ENCODE measurements around the gene SWAP70.
"Not testable (repeated sequence)": the region's sequence is repeated elsewhere in the genome, so short reads cannot be mapped to it uniquely, and the experiment has no call there.

Gene SWAP70

GRCh38 chr11:9703280-9703679 is 39.4 kb downstream of the SWAP70 start:
- DNase-seq (ENCODE audit: extremely low spot score): no peak
- POLR2A ChIA-PET: no interaction called here
- CTCF ChIA-PET: no interaction called here
- no peak for TF ChIP-seq ZNF384 (IDR thresholded peaks at IDR 0.05)
- TF ChIP-seq PKNOX1 (IDR thresholded peaks at IDR 0.05): no peak
- TF ChIP-seq FOXA1 (IDR thresholded peaks at IDR 0.05): no peak
- TF ChIP-seq TARDBP (IDR thresholded peaks at IDR 0.05): no peak
- no peak for TF ChIP-seq ARNT (IDR thresholded peaks at IDR 0.05)
- no peak for TF ChIP-seq CTBP1 (IDR thresholded peaks at IDR 0.05; ENCODE audit: borderline replicate concordance)
- no peak for TF ChIP-seq FOXM1 (IDR thresholded peaks at IDR 0.05; ENCODE audit: borderline replicate concordance)
- no peak for TF ChIP-seq SP1 (IDR thresholded peaks at IDR 0.05)
- TF ChIP-seq FOXK2 (IDR thresholded peaks at IDR 0.05): no peak
- TF ChIP-seq LEF1 (IDR thresholded peaks at IDR 0.05; ENCODE audit: borderline replicate concordance): no peak

GRCh38 chr11:9704037-9704436 is 40.2 kb downstream of the SWAP70 start:
- CTCF ChIA-PET: no interaction called here
- no peak for TF ChIP-seq FOXM1 (IDR thresholded peaks at IDR 0.05; ENCODE audit: borderline replicate concordance)
- no peak for TF ChIP-seq NFRKB (IDR thresholded peaks at IDR 0.05)
- no peak for TF ChIP-seq TARDBP (IDR thresholded peaks at IDR 0.05)
- TF ChIP-seq SP1 (IDR thresholded peaks at IDR 0.05): no peak
- TF ChIP-seq PKNOX1 (IDR thresholded peaks at IDR 0.05): no peak
- no peak for TF ChIP-seq ZNF384 (IDR thresholded peaks at IDR 0.05)
- no peak for TF ChIP-seq FOXA1 (IDR thresholded peaks at IDR 0.05)
- POLR2A ChIA-PET: no interaction called here
- DNase-seq (ENCODE audit: extremely low spot score): no peak

GRCh38 chr11:9704620-9705019 is 40.7 kb downstream of the SWAP70 start:
- ChIA-PET CTCF (no interaction called here), POLR2A (no interaction called here)
- DNase-seq (ENCODE audit: extremely low spot score): no peak
- TF ChIP-seq PKNOX1 (IDR thresholded peaks at IDR 0.05): no peak
- TF ChIP-seq ARNT (IDR thresholded peaks at IDR 0.05): no peak
- TF ChIP-seq ZNF384 (IDR thresholded peaks at IDR 0.05): no peak
- TF ChIP-seq NFRKB (IDR thresholded peaks at IDR 0.05): no peak
- TF ChIP-seq CTBP1 (IDR thresholded peaks at IDR 0.05; ENCODE audit: borderline replicate concordance): no peak
- TF ChIP-seq FOXM1 (IDR thresholded peaks at IDR 0.05; ENCODE audit: borderline replicate concordance): no peak
- no peak for TF ChIP-seq HDGF (IDR thresholded peaks at IDR 0.05; ENCODE audit: borderline replicate concordance)
- TF ChIP-seq SP1 (IDR thresholded peaks at IDR 0.05): no peak
- no peak for TF ChIP-seq LEF1 (IDR thresholded peaks at IDR 0.05; ENCODE audit: borderline replicate concordance)
- TF ChIP-seq ELF4 (IDR thresholded peaks at IDR 0.05): no peak
- no peak for TF ChIP-seq TARDBP (IDR thresholded peaks at IDR 0.05)
- TF ChIP-seq FOXK2 (IDR thresholded peaks at IDR 0.05): no peak
- TF ChIP-seq L3MBTL2 (conservative IDR thresholded peaks at IDR 0.05): no peak
- TF ChIP-seq BHLHE40 (IDR thresholded peaks at IDR 0.05; ENCODE audit: borderline replicate concordance): no peak
- TF ChIP-seq SUZ12 (IDR thresholded peaks at IDR 0.05): no peak
- TF ChIP-seq FOXA1 (IDR thresholded peaks at IDR 0.05): no peak

GRCh38 chr11:9705361-9705760 is 41.5 kb downstream of the SWAP70 start:
- DNase-seq (ENCODE audit: extremely low spot score); POLR2A ChIA-PET; CTCF ChIA-PET: not testable (repeated sequence)

- ChIA-PET POLR2A (interaction anchor here (0.7 kb wide), 1 partner anchor 13 kb away, joined by 4 read pairs; no protein-coding TSS in a partner anchor), CTCF (no interaction called here)
Measured at GRCh38 chr11:9708544-9708943, 44.7 kb downstream of the SWAP70 start.

GRCh38 chr11:9710223-9710622 is 46.3 kb downstream of the SWAP70 start:
- CTCF ChIA-PET: no interaction called here
- POLR2A ChIA-PET: no interaction called here
- DNase-seq (ENCODE audit: extremely low spot score): no peak
- no peak for TF ChIP-seq ZNF384 (IDR thresholded peaks at IDR 0.05)
- TF ChIP-seq LEF1 (IDR thresholded peaks at IDR 0.05; ENCODE audit: borderline replicate concordance): no peak
- TF ChIP-seq HDGF (IDR thresholded peaks at IDR 0.05; ENCODE audit: borderline replicate concordance): no peak
- no peak for TF ChIP-seq ARNT (IDR thresholded peaks at IDR 0.05)
- no peak for TF ChIP-seq FOXA1 (IDR thresholded peaks at IDR 0.05)
- no peak for TF ChIP-seq L3MBTL2 (conservative IDR thresholded peaks at IDR 0.05)
- no peak for TF ChIP-seq SP1 (IDR thresholded peaks at IDR 0.05)
- no peak for TF ChIP-seq TARDBP (IDR thresholded peaks at IDR 0.05)
- TF ChIP-seq BHLHE40 (IDR thresholded peaks at IDR 0.05; ENCODE audit: borderline replicate concordance): no peak
- no peak for TF ChIP-seq NFRKB (IDR thresholded peaks at IDR 0.05)
- TF ChIP-seq ELF4 (IDR thresholded peaks at IDR 0.05): no peak
- TF ChIP-seq SUZ12 (IDR thresholded peaks at IDR 0.05): no peak
- TF ChIP-seq FOXM1 (IDR thresholded peaks at IDR 0.05; ENCODE audit: borderline replicate concordance): no peak
- no peak for TF ChIP-seq PKNOX1 (IDR thresholded peaks at IDR 0.05)
- no peak for TF ChIP-seq CTBP1 (IDR thresholded peaks at IDR 0.05; ENCODE audit: borderline replicate concordance)
- no peak for TF ChIP-seq FOXK2 (IDR thresholded peaks at IDR 0.05)

More at GRCh38 chr11:9708544-9708943, 44.7 kb downstream of the SWAP70 start:
- no peak for DNase-seq (ENCODE audit: extremely low spot score)
- TF ChIP-seq ELF4 (IDR thresholded peaks at IDR 0.05): no peak
- no peak for TF ChIP-seq FOXM1 (IDR thresholded peaks at IDR 0.05; ENCODE audit: borderline replicate concordance)
- TF ChIP-seq CTBP1 (IDR thresholded peaks at IDR 0.05; ENCODE audit: borderline replicate concordance): no peak
- no peak for TF ChIP-seq PKNOX1 (IDR thresholded peaks at IDR 0.05)
- TF ChIP-seq SUZ12 (IDR thresholded peaks at IDR 0.05): no peak
- TF ChIP-seq FOXA1 (IDR thresholded peaks at IDR 0.05): no peak
- TF ChIP-seq ZNF384 (IDR thresholded peaks at IDR 0.05): no peak
- TF ChIP-seq LEF1 (IDR thresholded peaks at IDR 0.05; ENCODE audit: borderline replicate concordance): no peak
- TF ChIP-seq ARNT (IDR thresholded peaks at IDR 0.05): no peak
- no peak for TF ChIP-seq TARDBP (IDR thresholded peaks at IDR 0.05)
- TF ChIP-seq SP1 (IDR thresholded peaks at IDR 0.05): no peak
- no peak for TF ChIP-seq NFRKB (IDR thresholded peaks at IDR 0.05)
- TF ChIP-seq L3MBTL2 (conservative IDR thresholded peaks at IDR 0.05): no peak
- TF ChIP-seq HDGF (IDR thresholded peaks at IDR 0.05; ENCODE audit: borderline replicate concordance): no peak
